HG03039 (cell line): ENCODE measurements around the gene DDX42.
"Not testable (repeated sequence)": the region's sequence is repeated elsewhere in the genome, so short reads cannot be mapped to it uniquely, and the experiment has no call there.

Source experiments
- ATAC-seq: cut with Tn5 transposase; IDR thresholded peaks from one replicate; pipeline ENCODE4 v1.9.1; 2021; ENCODE audit warnings: mild to moderate bottlenecking, moderate library complexity; ENCODE audit not compliant: unreplicated experiment

Gene DDX42

DNA sequence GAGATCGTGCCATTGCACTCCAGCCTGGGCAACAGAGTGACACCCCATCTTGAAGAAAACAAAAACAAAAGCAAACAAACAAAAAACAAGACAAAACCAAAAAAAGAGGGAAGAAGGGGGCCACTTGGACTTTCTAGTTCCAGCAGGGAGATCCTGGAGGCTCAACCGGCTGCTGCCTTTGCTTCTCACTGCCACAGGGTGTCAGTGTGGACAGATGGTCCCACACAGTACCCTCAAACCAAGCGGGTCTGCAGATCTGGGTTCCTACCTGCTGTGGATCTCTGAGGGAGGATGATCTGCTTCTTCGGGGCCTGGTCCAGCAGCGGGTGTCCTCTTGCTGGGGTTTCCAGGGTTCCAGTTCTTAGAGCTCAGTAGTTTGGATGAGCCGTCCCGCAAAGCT, 92.7 kb downstream of the DDX42 start:
- ATAC-seq = not testable (repeated sequence)
